Activated T-cell treated with anti-CD3 and anti-CD28 coated beads for 48 hours (primary cell): ENCODE results near the gene MB.
"Not testable (repeated sequence)": the region's sequence is repeated elsewhere in the genome, so short reads cannot be mapped to it uniquely, and the experiment has no call there.

Source experiments
- DNase-seq: peaks from one replicate; pipeline ENCODE4 v3.0.0-alpha.2; 2020; ENCODE audit warnings: low read depth

Gene MB

DNA sequence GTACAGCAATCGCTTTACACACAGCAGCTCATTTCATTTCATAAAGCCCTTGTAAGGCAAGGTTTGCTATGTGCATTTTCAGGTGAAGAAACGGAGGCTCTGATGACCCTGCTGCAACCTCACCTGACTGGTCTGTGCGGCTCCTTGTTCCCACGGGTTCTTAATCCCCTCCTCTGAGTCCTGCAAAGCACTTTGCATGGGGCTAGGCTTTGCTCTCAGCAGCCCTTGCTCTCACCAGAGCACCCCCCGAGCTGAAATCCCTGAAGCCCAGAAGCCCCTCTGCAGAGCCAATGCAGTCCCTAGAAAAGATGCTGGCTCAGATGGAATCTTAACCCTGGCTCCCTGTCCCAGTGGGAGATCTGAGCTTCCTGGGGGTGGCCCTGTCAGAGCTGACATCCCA, 20.1 kb upstream of the MB start:
- no peak for DNase-seq

DNA sequence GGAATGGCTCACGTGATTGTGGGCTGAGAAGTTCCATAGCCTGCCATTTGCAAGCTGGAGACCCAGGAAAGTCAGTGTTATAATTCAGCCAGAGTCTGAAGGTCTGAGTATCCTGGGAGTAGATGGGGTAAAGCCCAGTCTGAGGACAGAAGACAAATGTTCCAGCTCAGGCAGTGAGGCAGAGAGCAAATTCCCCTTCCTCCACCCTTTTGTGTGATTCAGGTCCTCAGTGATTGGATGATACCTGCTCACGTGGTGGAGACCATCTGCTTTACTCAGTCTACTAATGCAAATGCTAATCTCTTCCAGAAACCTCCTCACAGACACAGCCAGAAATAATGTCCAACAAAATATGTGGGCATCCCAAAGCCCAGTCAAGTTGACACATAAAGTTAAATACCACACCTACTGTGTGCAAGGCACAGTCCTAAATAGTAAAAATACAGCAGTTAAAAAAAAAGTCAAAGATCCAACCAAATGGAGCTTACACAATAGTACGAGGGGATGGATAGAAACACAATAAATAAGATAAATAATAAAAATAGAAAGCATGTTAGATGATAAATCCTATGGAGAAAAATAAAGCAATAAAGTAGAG, 17.9 kb upstream of the MB start:
- no peak for DNase-seq

DNA sequence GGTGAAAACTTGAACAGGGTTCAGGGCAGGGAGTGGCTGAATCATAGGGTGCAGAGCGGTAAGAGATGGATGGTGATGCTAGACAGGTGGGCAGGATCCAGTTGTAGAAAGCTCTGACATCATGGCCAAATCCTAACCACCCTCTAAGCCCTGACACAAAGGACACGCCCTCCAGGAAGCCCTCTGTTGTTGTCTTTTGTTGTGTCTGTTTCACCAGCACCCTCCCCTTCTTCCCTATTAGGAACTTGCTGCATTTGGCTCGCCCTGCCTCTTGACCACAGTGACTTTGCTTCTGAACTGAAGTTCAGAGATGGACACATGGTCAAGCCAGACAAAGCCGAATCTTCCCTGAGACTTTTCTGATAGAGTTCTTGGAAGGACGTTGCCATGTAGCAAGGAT, 16.9 kb upstream of the MB start:
- DNase-seq, result no peak

DNA sequence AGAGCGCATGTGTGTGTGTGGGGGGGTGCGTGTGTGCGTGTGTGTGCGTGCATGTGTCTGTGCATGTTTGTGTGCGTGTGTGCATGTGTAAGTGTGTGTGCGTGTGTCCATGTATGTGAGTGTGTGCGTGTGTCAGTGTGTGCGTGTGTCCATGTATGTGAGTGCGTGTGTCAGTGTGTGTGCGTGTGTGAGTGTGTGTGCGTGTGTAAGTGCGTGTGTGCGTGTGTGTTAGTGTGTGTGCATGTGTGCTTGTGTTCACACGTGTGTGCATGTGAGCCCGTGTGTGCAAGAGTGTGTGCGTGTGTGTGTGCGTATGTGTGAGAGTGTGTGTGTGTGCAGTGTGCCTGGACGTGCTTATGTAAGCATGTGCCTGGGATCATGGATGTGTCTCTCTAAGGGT, 16.4 kb upstream of the MB start:
- DNase-seq, result no peak

DNA sequence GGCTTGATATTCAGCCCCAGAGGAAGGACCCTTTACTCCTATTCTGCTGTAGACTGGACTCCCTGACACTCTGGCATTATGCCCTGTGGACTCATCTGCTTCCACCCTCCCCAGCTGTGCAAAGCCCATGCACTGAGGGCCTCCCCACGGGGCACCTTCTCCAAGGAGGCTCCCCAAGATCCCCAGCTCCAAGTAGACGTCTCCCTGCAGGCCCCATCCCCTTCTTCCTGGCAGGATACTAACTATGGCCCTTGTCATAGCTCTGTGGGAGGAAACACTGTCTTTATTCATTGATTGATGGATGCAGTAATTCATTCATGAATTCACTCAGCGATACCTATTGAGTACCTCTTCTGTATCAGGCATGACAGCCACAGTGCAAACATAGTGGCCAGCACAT, 15.8 kb upstream of the MB start:
- DNase-seq, result no peak

DNA sequence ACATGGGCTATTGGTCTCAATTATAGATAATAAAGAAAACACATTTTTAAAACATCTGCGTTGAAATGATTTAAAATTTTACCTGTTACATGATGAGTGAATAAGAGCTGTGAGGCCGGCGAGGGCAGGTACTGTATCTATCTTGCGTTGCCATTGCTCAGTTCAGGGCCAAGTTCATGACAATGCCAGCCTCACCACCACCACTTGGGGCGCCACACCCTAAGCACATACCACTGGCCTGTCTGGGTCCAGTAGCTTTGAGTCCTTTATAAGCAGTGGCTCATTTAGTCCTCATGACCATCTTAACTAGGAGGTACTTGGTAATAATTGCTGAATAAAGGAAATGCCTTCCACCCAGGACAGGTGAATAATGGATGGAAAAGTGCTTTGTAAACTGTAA, 14.5 kb upstream of the MB start:
- DNase-seq, result peak; percentile 24

DNA sequence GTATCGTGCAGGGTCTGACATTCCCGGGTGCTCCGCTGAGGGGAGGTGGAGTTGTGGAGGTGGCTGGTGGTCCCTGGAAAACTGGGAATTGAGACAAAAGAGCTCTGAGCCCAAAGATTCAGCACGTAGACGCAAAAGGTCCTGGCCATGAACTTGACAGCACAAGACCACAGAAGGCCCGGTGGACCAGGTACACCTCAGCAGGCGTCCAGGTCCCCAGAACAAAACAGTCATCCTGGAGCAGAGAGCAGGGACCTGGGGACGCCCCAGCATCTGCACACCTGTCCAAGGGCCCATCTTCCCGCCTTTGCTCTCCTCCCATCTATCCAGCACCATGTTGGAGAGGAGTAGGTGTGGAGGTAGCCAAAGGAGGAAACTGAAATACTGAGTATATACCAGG, 13.8 kb upstream of the MB start:
- DNase-seq, result no peak

DNA sequence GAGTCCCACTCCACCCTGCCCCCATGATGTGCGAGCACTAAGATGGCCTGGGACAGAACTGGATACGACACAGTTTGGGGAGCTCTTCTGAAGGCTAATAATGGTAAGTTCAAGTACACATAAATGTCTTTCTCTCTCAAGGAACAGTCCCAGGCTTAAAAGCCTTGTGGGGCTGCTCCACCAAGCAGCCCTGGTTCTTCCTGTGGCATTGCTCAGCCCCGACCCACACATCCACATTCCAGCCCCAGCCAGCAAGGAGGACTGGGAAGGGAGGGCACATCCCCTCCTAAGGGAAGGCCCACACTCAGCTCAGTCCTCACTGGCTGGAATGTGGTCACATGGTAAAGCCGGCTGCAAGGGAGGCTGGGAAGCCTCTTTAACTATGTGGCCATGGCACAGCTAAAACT, 13.3 kb upstream of the MB start:
- DNase-seq, result no peak

DNA sequence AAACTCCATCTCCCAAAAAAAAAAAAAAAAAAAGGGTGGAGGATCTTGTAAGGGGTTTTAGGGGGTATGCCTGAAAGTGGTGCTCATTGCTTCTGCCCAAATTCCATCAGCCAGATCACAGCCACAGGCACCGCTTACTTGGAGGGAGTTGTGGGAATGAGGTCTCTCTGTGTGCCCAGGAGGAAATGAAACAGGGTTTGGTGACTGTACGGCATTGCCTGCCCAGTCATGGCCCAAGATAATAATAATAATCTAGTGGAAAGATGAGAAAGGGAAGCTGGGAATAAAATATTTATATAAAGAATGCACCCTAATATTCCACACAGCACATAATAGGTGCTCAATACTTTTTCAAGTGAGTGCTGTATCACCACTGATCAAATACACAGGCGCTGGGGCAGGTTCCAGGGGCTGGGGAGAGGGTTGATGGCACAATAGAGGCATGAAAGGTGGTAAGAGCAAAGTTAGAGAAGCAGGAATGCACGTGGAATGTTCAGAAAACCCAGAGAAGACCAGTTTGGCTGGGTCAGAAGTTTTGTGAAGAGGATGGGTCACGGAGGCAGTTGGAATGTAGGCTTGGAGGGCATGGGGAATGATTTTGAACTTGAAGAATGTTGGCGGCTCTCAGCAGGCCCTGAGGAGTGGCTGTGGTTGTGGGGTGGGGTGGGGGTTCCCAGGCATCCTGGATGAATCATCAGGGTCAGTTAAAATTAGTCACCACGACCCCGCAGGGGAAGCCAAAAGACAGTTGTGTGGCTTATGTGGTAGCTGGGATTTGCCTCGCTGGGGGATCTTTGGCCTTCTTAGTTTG, 12.5 kb upstream of the MB start:
- DNase-seq, result peak; percentile 45

DNA sequence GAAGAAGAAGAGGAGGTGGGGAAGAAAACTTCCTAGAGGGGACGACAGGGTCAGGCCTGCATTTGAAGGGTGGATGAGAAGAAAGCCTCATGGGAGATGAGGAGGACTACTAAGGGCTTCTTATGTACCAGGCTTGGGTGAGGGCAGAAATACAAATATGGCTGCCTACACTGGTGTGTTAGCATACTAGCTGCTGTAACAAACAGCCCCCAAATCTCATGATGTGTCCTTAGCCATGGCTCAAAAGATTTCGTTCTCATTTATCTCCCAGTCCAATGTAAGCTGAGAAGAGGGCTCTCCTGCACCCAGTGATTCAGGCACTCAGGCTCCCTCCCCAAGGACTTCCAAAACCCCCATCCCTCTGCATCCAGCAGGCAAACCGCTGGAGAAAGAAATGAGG, 11.6 kb upstream of the MB start:
- DNase-seq, result no peak

DNA sequence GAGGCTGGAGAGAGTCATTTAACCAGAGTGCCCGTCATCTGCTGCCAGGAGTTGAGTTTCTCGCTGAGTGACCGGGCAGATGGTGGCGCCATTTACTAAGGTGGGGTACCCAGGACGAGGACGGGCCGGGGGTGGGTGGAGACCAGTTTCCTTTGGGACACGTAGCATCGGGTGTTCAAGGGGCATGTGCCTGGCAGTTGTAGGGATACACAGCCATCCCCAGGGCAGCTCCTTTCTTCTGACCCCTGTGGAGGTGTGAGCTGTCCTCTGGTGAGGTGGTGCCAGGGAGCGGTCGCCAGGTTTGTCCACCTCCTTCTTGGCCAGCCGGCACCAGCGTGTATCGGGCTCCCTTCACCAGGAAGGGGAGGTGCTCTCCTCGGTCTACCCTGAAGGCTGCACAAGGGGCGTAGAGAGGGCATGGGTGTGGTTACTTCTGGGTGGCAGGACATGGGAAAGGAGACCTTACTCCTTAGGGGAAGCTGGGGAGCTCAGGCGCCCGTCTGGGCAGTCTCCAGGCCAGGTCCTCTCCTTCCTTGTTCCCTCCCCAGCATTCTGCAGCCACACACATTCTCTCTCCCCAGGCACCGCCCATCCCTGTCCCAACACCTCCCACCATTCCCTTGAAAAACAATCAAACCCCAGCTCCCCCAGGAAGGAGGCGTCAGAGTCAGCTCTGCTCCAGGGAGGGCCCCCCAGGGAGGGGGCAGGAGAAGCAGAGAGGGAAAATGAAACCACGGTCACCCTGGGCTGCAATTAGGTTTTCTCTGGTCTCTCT, 10.3 kb upstream of the MB start:
- peak; percentile 53 for DNase-seq

DNA sequence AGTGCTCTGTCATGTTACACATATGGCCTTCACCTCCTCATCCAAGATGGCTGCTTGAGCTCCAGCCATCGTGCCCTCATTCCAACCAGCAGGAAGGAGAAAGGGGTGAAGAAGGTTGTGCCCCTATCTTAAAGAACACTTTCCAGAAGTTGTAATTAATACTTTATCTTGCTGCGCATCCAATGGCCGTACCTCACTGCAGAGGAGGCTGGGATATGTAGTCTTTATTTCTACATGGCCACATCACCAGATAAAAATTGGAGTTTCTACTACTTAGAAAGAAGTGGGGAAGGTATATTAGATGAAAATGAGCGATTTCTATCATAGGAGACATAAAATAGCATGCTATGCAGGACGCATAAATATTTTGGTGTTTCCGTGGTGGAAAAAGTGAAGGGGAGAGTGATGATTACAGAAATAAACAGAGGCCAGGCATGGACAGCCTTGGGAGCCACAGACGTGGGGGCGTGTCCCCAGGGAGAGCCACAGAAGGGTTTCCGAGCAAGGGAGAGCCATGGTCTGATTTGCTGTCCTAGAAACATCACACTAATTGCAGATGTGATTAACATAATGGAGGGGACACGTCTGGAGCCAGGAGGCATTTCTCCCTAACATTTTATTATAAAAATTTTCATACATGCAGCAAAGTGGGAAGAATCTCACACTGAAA, 8.8 kb upstream of the MB start:
- no peak for DNase-seq

DNA sequence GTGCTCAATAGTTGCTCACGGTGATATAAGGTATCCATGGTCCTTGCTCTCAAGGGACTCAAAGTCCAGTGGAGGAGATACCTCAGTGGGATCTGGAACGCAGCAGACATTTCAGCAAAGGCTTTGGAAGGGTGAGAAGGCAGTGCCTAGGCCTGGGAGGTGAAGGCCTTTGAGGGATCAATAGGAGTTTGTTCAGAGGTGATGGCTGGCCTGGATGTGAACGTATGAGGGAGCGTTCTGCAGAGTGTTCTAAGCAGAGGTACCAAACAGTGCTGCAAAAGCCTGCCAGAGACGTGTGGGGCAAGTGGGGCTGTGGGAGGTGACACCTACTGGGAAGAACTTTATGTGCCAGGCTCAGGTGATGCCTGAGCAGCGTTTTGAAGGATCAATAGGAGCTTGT, 7.4 kb upstream of the MB start:
- DNase-seq, result no peak

DNA sequence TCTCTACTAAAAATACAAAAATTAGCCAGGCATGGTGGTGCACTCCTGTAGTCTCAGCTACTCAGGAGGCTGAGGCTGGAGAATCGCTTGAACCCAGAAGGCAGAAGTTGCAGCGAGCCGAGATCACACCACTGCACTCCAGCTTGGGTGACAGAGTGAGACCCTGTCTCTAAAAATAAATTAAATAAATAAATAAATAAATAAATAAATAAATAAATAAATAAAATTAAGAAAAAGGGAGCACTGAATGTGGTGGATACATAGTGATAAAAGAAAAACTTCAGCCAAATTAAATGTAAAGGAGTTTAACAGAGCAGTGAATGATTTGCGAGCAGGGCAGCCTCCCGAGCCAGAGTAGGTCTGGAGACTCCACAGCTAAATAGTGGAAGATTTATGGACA, 6.8 kb upstream of the MB start:
- not testable (repeated sequence) for DNase-seq

DNA sequence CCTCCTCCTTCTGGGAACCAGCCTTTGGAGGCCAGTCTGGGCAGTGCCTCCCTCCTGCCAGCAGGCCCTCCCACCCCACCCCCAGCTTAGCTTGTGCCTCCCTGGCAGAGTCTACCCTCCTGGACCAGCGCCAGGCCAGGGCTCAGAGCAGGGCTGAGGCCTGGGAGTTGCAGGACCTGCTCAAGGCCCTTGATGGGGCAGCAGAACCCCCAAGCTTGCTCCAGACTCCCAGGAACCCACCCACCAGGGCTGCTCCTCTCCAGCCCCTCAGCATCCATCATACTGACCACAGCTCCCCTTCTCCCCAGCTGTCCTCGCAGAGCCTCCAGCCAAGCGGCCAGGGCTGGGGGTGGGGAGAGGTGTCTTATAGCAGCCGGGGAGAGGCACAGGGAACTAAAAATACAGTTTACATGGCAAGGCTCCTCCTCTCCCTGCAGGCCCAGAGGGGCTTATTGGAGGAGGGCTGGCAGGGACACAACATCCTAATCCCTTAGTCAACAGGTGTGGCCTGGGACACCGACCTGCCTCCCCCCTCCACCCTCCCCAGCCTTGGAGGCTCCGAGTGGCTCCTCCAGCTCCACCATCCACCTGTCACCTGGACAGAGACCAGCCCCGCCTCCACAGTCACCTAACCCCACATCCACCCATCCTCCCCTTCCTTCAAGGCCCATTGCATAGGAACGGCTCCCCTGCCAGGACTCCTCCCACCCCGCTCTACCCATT, 5.2 kb upstream of the MB start:
- DNase-seq, result no peak

DNA sequence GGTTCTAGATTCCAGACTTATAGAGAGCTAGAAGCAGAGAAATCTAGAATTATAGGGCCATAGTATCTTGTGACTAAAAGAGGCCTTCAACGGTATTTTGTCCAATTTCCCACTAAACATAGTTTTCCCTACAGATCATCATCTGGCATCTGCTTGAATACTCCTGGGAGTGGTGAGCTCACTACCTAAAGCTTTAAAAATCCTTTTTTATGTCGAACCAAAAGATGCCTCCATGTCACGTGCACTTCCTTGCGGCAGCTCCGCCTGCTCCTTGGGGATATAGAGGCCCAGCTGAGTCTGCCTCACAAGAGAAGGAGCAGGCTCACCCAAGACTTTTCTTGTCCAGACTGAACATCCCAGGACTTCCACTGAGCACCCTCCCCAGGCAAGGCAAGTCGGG, 4.3 kb upstream of the MB start:
- DNase-seq, result no peak

DNA sequence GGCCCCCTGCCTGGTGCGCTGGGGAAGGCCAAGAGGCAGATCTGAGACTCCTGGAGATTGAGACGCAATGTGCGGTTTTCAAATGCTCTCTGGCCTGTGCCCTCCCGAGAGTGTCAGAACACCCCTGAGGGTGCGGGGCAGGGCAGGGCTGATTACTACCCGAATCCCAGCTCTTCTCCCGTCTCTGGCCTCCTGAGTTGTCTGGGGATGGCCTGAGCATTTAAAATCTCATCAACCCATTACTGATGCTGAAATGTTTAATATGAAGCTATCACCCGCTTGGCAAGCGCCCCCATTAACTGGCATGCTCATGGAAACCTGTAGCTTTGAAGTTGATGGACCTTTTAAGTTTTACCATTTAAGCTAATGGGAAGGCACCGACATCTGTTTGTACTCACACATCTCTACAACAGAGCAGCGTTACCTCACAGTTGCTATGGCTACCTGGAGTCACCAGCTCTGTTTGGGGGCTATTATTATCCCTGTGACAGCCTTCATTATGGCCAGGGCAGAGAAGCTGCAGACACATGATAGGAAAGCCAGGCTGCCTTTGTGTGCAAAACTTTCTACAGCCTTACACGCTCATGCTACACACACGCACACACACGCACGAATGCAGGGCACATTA, 3.6 kb upstream of the MB start:
- no peak for DNase-seq

DNA sequence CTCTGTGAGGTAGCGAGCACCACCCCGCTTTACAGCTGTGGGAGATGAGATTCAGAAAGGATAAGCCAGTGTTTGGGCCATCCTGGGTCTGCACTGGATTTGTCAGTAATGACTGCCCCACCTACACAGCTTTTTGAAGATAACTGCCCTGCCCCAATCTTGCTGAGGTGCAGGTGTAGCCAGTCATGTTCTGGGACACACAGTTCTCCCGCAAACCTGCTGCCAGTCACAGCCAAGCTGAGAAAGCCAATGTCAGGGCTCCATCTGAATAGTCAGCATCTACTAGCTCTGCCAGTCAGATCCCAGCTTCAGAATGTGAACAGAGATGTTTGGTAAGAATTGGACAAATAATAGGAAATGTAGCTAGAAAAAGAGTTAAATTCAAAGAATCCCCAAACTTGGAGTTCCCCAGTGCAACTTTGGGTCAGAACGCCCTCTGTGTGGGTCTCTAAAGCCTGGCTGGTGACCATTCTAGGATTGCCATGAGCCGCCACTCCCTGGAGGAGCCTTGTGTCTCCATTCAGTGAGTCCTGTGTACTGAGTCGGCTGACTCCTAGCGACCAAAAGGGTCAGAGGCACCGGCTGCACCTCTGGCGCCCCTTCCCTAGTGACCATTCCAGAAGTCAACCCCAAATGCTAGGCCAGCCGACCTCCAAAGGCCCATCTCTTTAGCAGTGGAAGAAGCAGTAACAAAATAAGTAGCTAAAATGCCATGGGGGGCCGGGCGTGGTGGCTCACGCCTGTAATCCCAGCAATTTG, 2.4 kb upstream of the MB start:
- DNase-seq, result no peak

DNA sequence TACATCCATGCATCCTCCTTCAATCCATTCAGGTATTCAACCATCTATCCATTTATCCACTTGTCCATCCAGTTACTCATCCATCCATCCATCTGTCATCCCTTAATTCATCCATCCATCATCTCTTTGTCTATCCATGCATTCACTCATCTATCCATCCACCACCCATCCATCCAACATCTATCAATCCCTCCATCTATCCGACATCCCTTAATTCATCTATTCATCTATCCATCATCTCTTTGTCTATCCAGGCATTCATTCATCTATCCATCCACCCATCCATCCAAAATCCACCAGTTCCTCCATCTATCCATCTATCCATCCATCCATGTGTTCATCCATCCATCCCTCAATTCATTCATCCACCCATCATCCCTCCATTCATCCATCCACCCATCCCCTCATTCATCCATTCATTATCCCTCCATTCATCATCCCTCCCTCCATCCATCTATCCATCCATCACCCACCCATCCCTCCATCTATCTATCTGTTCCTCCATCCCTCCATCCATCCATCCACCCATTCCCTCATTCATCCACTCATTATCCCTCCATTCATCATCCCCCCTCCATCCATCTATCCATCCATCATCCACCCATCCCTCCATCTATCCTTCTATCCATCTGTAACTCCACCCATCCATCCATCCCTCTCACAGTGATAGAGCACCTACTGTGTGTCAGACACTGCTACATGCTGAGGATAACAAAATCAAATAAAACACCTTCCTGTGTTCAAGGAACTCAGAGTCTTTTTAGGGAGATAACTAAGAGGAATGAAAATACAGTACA, 1.5 kb upstream of the MB start:
- DNase-seq, result no peak

DNA sequence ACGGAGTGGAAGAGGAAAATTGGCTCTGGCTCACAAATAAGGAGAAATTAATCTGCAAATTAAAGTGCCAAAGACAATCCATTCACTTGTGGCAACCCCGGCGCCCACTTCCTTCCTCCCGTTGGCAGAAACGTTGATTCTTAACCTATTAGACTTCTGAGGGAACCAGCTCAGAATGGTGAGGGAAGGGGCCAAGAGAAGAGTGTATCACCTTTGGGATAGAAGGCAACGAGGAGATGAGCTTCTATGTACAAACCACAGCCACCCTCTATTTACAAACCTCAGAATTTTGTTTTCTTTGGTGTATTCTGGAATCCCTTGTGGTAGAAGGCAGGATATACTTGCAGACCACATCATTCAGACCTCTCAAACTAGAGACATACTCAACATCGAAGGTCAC, 1.1 kb downstream of the MB start:
- DNase-seq, result no peak
